GM18951 (cell line): ENCODE data around the gene C10orf120.

Source experiments
- POLR2A ChIP-seq: IDR thresholded peaks from 4 replicates; pipeline ENCODE4 v1.6.1; 2011; ENCODE audit warnings: mild to moderate bottlenecking; ENCODE audit not compliant: insufficient read length, insufficient read depth; ENCODE audit errors: extremely low read depth
- in situ Hi-C: fragments of 300-500 bp; cut with MboI; formaldehyde crosslinking; loops from one replicate; pipeline ENCODE4 v1.12.0; 2022; ENCODE audit warnings: low sequenced_read_pairs, mixed read lengths, inconsistent platforms; ENCODE audit not compliant: unreplicated experiment

Gene C10orf120

GRCh38 chr10:122663516-122664130 is 36.0 kb downstream of the C10orf120 start:
- TF ChIP-seq POLR2A: no peak
- in situ Hi-C loops: no loop called here

GRCh38 chr10:122662231-122662630 is 37.4 kb downstream of the C10orf120 start:
- in situ Hi-C loops: no loop called here
- no peak for TF ChIP-seq POLR2A

- in situ Hi-C loops: no loop called here
- no peak for TF ChIP-seq POLR2A
Observed at GRCh38 chr10:122660696-122661095, 39.0 kb downstream of the C10orf120 start.

- in situ Hi-C loops: no loop called here
- no peak for TF ChIP-seq POLR2A
Observed at GRCh38 chr10:122659651-122660050, 40.0 kb downstream of the C10orf120 start.

GRCh38 chr10:122659126-122659525 is 40.5 kb downstream of the C10orf120 start:
- no peak for TF ChIP-seq POLR2A
- in situ Hi-C loops: no loop called here

DNA sequence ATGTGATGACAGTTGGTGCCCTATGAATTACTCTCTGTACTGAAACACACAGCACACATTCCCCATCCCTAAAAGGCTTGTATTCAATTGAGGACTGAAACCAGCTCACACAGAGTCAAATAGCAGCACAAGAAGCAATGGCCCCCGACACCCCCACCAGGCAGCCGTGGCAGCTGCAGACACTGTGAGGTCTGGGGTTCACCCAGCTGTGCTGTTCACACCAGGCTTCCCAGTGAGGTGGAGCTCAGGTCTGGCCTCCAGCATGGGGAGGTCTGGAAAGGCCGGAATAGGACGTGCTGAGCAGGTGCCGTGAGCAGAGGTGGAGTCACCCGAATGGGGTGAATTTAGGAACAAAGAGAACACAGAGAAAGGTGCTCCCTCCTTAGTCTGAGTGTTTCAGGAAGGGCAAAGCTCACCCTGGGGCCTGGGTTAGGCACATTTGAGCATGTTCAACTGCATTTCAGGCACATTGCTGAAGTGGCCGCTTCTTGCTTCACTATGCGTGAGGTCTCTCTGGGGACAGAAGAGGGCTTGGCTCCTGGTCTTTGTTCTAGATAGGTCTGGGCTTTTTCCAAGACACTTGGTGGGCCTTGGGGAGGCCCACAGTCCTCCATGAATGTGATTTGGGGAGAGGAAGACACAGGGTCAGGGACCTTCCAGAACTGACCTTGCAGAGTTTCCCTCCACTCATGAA is 41.1 kb downstream of the C10orf120 start:
- in situ Hi-C loops: no loop called here
- no peak for TF ChIP-seq POLR2A

GRCh38 chr10:122657729-122658128 is 41.9 kb downstream of the C10orf120 start:
- in situ Hi-C loops: no loop called here
- no peak for TF ChIP-seq POLR2A

DNA sequence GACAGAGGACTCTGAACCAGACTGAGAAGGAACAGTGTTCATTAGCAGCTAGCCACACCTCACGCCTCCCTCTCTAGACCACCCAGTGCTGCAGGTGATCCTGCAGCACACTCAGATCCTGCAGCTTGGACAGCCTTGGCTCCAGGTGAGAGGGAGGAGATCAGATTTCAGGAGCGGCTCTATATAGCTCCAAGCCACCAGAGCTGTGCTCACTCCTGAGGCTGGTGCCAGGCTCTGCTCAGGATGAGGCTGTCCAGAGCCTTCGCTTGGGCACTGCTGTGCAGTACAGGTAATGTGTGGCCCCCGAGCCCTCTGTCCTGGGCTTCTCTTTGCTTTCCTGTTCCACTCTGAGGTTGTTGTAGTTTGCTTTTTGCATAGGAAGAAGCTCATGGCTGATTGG is 42.4 kb downstream of the C10orf120 start:
- in situ Hi-C loops: no loop called here
- no peak for TF ChIP-seq POLR2A

- no peak for TF ChIP-seq POLR2A
- in situ Hi-C loops: no loop called here
Observed at GRCh38 chr10:122656741-122657140, 42.9 kb downstream of the C10orf120 start.

- in situ Hi-C loops: no loop called here
- TF ChIP-seq POLR2A: no peak
Observed at GRCh38 chr10:122656308-122656705, 43.3 kb downstream of the C10orf120 start.

GRCh38 chr10:122655524-122656307 is 43.9 kb downstream of the C10orf120 start:
- TF ChIP-seq POLR2A: no peak

GRCh38 chr10:122650331-122650730 is 49.3 kb downstream of the C10orf120 start:
- no peak for TF ChIP-seq POLR2A
- in situ Hi-C loops: no loop called here

More at GRCh38 chr10:122655524-122656307, 43.9 kb downstream of the C10orf120 start:
- in situ Hi-C loops: no loop called here

GRCh38 chr10:122649903-122650302 is 49.7 kb downstream of the C10orf120 start:
- in situ Hi-C loops: no loop called here
- TF ChIP-seq POLR2A: no peak
